Ovary (tissue), 9 donors: ENCODE data around the gene HTN3. TPM values are rescaled to one million over a fixed set of nuclear protein-coding genes. Genes with fewer than 3 reads are reported as not detected.
"Not testable (repeated sequence)": the region's sequence is repeated elsewhere in the genome, so short reads cannot be mapped to it uniquely, and the experiment has no call there.

Experiments
- DNase-seq, 5 donors: peaks; one replicate each; pipeline ENCODE4 v3.0.0-alpha.2; 2019 to 2020
- H3K27ac ChIP-seq, 2 donors: fragments of 200-600 bp; one replicate each; pipeline versions ENCODE4 v1.5.1 to v1.8.0; 2019 to 2022
- H3K27me3 ChIP-seq: fragments of 200-600 bp; one replicate; pipeline ENCODE4 v1.8.0; 2022
- H3K36me3 ChIP-seq: fragments of 200-600 bp; sonication (generic); one replicate; pipeline ENCODE4 v1.5.1; 2019
- H3K4me1 ChIP-seq: one replicate; pipeline ENCODE4 v1.8.1; 2013; ENCODE audit warnings: mild to moderate bottlenecking, moderate library complexity; ENCODE audit not compliant: insufficient read depth
- H3K4me3 ChIP-seq: fragments of 200-600 bp; sonication (generic); one replicate; pipeline ENCODE4 v1.5.1; 2017
- H3K9me3 ChIP-seq, 2 donors: fragments of 200-600 bp in 1 of 2; sonication (generic) in 1 of 2; one replicate each; pipeline versions ENCODE4 v1.5.1 to v1.8.1; 2013 to 2019; ENCODE audit warnings: mild to moderate bottlenecking in 1 of 2, moderate library complexity in 1 of 2
- CTCF ChIP-seq, 3 donors: fragments of 450-650 bp in 2 of 3; fragments of 200-600 bp in 1 of 3; IDR thresholded peaks; one replicate each; pipeline versions ENCODE4 v1.5.1 to v1.8.0; 2016 to 2022; ENCODE audit warnings: antibody characterized with exemption in 3 of 3, mild to moderate bottlenecking in 1 of 3
- EP300 ChIP-seq: sonication (generic); formaldehyde crosslinking; IDR thresholded peaks from one replicate; pipeline ENCODE4 v1.6.1; 2017; ENCODE audit warnings: antibody characterized with exemption
- POLR2A ChIP-seq: fragments of 450-650 bp; IDR thresholded peaks from one replicate; pipeline ENCODE4 v1.6.1; 2017; ENCODE audit warnings: antibody characterized with exemption, mild to moderate bottlenecking, moderate library complexity
- WGBS, 3 donors: extraction: QIAGEN DNeasy Blood & Tissue Kit in 1 of 3; methylation state at CpG; one replicate each; pipeline versions ENCODE4 v1.1.5 to v1.1.7; 2013 to 2017; 5-methylcytosine and 5-hydroxymethylcytosine counted together
- intact Hi-C, 4 donors: fragments of 100-400 bp; cut with DNase I; formaldehyde crosslinking; loops; one replicate each; pipeline versions ENCODE4 v1.11.0 to v1.15.1; 2022 to 2023
- polyA plus RNA-seq, 2 donors: library from polyadenylated mRNA; stranded (reverse); fragments of 200-250 nt in 1 of 2; fragments of 350-450 nt in 1 of 2; fragmentation: Illumina TruSeq in 1 of 2; extraction: RNeasy Lipid Tissue Mini Kit (QIAGEN cat#74804) in 1 of 2; gene quantifications; one replicate each; pipeline ENCODE4 v1.2.3, GENCODE V29; 2013 to 2014
- total RNA-seq, 7 donors: library from RNA; depleted of rRNA in 2 of 7; stranded (reverse); fragments of >200 nt in 2 of 7; fragmentation: NEBNext Ultra II Directional in 3 of 7; extraction: Animal tissue kit (Norgen Biotek cat#: 25700) in 3 of 7; gene quantifications; one replicate each; pipeline versions ENCODE4 v1.1.0 to v1.2.4, GENCODE V29; 2016 to 2023
- donor health status: DM: no; HTN: no; CAD: no; lungs with moderate emphysema.
- donor health status: DM: no; HTN: no; CAD: no.
- donor health status: Bipolar disorder and iron deficiency.
- donor health status: DM: yes; HTN: yes; CAD: no.
- donor health status: DM: no; HTN: no; CAD: no.
- donor health status: DM: yes; HTN: yes; CAD: no.

HTN3 gene
- total and polyA plus RNA-seq, 9 donors: not detected

DNA sequence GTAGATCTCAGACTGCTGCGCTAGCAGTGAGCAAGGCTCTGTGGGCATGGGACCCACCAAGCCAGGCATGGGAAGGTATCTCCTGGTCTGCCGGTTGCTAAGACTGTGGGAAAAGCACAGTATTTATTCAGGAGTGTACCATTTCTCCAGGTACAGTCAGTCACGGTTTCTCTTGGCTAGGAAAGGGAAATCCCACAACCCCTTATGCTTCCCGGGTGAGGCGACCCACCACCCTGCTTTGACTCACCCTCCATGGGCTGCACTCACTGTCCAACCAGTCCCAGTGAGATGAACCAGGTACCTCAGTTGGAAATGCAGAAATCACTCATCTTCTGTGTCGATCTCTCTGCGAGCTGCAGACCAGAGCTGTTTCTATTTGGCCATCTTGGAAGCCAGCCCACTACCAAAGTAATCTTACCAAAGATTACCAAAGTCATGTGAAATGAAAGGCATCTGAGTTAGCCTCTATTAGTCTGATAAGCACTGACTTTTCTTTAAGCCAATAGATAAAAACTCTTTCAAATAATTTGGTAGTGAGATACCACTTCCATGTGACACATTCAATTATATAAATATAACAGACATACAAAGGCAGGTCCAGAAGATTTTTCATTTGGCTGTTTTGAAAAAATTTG lies 13.5 kb downstream of the HTN3 start:
- Histone ChIP-seq H3K36me3 (no peaks in the 10 kb centered on the region), H3K27me3 (no peaks in the 10 kb centered on the region), H3K9me3 (no peaks in the 10 kb centered on the region), H3K4me3 (no peak overlapping the region), H3K4me1 (no peaks in the 10 kb centered on the region), H3K27ac (no peak overlapping the region)
- WGBS, 3 donors: 85 to 91% (median 87%) methylated on average over 7 of the region's 7 CpGs
- no peak for DNase-seq
- TF ChIP-seq EP300 (no peak), POLR2A (no peak), CTCF (IDR thresholded peaks at IDR 0.05) (no peak)
- intact Hi-C loops: no loop called here

DNA sequence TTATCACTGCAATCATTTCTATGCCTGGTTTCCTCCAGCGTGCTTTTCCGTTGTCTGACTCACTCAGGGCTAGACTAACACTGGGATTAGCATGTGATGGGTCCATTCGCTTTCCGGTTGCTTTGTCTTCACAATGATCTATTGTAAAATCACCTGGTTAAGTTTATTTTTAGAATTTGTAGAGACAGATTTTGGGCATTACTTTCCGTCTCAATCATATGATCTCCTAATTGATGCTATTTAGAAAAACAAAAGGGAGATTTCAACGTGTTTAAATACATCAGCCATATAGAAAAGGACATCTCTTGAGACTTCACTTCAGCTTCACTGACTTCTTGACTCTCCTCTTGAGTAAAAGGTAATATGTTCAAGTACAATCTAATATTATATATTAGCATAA lies 21.9 kb downstream of the HTN3 start, which contains the start of gene HTN1:
HTN1 (plus strand) TSS at position 301 of the 400 bp plus-strand sequence. CDS start 2,639 bp downstream, outside the sequence.
- intact Hi-C loops: not testable (repeated sequence)
- 76 to 83% (median 80%) methylated on average over 5 to 6 of the region's 6 CpGs for WGBS, 3 donors

GRCh38 chr4:70056534-70056933 lies 28.3 kb downstream of the HTN3 start:
- H3K27me3 ChIP-seq, DNase-seq, intact Hi-C loops, H3K4me3 ChIP-seq, H3K4me1 ChIP-seq, H3K27ac ChIP-seq, H3K36me3 ChIP-seq, H3K9me3 ChIP-seq: not testable (repeated sequence)
- WGBS, 3 donors: 36 to 91% (median 78%) methylated on average over 1 of the region's 1 CpG

More for the DNA sequence above, 21.9 kb downstream of the HTN3 start, which contains the start of gene HTN1:
- not testable (repeated sequence) for H3K36me3 ChIP-seq, H3K4me1 ChIP-seq, H3K9me3 ChIP-seq, H3K27me3 ChIP-seq, H3K27ac ChIP-seq, H3K4me3 ChIP-seq, DNase-seq

GRCh38 chr4:70057651-70058050 lies 29.4 kb downstream of the HTN3 start:
- Histone ChIP-seq H3K27me3 (no peaks in the 10 kb centered on the region), H3K9me3 (no peaks in the 10 kb centered on the region), H3K27ac (no peak overlapping the region), H3K4me1 (no peaks in the 10 kb centered on the region), H3K4me3 (no peak overlapping the region), H3K36me3 (no peaks in the 10 kb centered on the region)
- WGBS, 3 donors: 82 to 86% (median 85%) methylated on average over 1 of the region's 1 CpG
- no peak for DNase-seq
- intact Hi-C loops: no loop called here
- no peak for TF ChIP-seq POLR2A
- no peak for TF ChIP-seq CTCF (IDR thresholded peaks at IDR 0.05)
- TF ChIP-seq EP300: no peak

DNA sequence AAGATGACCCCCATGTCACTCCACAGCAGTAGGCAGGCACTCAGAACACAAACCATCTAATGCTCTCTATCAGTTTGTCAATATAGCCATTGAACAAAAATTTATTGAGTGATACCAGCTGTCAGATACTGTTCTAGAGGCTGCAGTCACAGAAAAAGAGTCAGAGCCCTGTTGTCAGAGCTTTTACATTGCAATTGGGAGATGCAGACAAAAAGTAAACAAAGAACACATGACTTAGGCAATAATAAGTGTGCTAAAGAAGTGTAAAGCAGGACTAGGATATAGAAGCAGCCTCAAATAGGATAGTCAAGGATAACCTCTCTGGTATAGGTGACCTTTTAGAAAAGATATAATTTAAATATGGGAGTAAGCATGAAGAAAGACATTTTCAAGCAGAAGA lies 30.9 kb downstream of the HTN3 start:
- Histone ChIP-seq H3K4me3 (no peak overlapping the region), H3K27ac (no peak overlapping the region), H3K36me3 (no peaks in the 10 kb centered on the region), H3K9me3 (no peaks in the 10 kb centered on the region), H3K27me3 (no peaks in the 10 kb centered on the region), H3K4me1 (no peaks in the 10 kb centered on the region)
- intact Hi-C loops: no loop called here
- TF ChIP-seq EP300 (no peak), POLR2A (no peak), CTCF (IDR thresholded peaks at IDR 0.05) (no peak)
- no peak for DNase-seq
